Mucosa of descending colon (tissue), 3 donors: ENCODE data around the gene SPAG16. TPM values are rescaled to one million over a fixed set of nuclear protein-coding genes. Genes with fewer than 3 reads are reported as not detected.

Experiments
- ATAC-seq: fragments of 200-7000 bp; cut with Tn5 transposase; one replicate; pipeline ENCODE4 v1.9.1; 2020; ENCODE audit warnings: mild to moderate bottlenecking, moderate library complexity
- DNase-seq, 3 donors: peaks; one replicate each; pipeline ENCODE4 v3.0.0-alpha.2; 2020
- H3K36me3 ChIP-seq: fragments of 200-600 bp; one replicate; pipeline ENCODE4 v1.8.0; 2021; ENCODE audit warnings: low read depth, mild to moderate bottlenecking
- H3K4me1 ChIP-seq: fragments of 200-600 bp; one replicate; pipeline ENCODE4 v1.8.0; 2021; ENCODE audit warnings: low read depth, mild to moderate bottlenecking
- H3K4me3 ChIP-seq: fragments of 200-600 bp; one replicate; pipeline ENCODE4 v1.8.0; 2021; ENCODE audit warnings: mild to moderate bottlenecking
- H3K9me3 ChIP-seq: fragments of 200-600 bp; one replicate; pipeline ENCODE4 v1.8.0; 2021; ENCODE audit warnings: mild to moderate bottlenecking
- CTCF ChIP-seq: fragments of 200-600 bp; IDR thresholded peaks from one replicate; pipeline ENCODE4 v1.8.0; 2022; ENCODE audit warnings: antibody characterized with exemption, mild to moderate bottlenecking
- intact Hi-C, 2 donors: fragments of 100-400 bp; cut with DNase I in 1 of 2; cut with micrococcal nuclease in 1 of 2; formaldehyde crosslinking; loops; one replicate each; pipeline versions ENCODE4 v1.11.0 to v1.11.1; 2022; cut with DNase I, micrococcal nuclease
- total RNA-seq, 3 donors: library from RNA; stranded (reverse); fragmentation: NEBNext Ultra II Directional in 2 of 3; extraction: Animal tissue kit (Norgen Biotek cat#: 25700) in 2 of 3; gene quantifications; one replicate each; pipeline versions ENCODE4 v1.2.1 to v1.2.4, GENCODE V29; 2021 to 2023
- donor health status: DM: no; HTN: no; CAD: no; lungs with moderate emphysema.
- donor health status: DM: no; HTN: no; CAD: no.
- donor health status: DM: no; HTN: yes; CAD: no.

The SPAG16 gene
- total RNA-seq, 3 donors from 2014 or later = 18.1 to 20.3 (median 18.5) TPM

DNA sequence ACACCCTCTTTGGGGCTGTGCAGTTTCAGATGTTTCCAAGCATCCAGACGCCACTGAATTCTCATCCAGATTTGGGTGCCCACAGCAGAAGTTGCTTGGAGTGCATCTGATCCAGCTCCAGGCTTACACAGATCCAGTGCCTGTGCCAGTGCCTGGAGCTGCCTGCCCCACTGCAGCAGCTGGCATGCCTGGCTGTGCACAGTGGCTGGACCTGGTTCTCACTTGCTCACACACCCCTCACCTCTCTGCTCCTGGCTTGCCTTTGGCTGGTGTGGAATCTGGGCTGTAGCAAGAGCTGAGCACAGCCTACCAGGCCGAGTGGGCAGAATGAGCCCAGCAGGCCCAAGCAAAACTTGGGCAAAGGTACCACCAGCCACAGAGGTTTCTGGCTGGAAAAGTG lies 137.9 kb downstream of the SPAG16 start:
- DNase-seq (no peak), ATAC-seq (no peak)
- H3K9me3 ChIP-seq = no peaks in the 10 kb centered on the region
- intact Hi-C loops = no loop called here
- TF ChIP-seq CTCF = no peak
- no peaks in the 10 kb centered on the region for H3K4me1 ChIP-seq
- H3K36me3 ChIP-seq = no peaks in the 10 kb centered on the region
- H3K4me3 ChIP-seq = no peak overlapping the region

- ATAC-seq (no peak), DNase-seq (no peak)
- no peak for TF ChIP-seq CTCF
- no peaks in the 10 kb centered on the region for H3K36me3 ChIP-seq
- H3K4me1 ChIP-seq = no peaks in the 10 kb centered on the region
- intact Hi-C loops = no loop called here
- no peak overlapping the region for H3K4me3 ChIP-seq
- peaks cover 4% of the 10 kb centered on the region for H3K9me3 ChIP-seq
Observed at GRCh38 chr2:213425618-213426017, 141.4 kb downstream of the SPAG16 start.

DNA sequence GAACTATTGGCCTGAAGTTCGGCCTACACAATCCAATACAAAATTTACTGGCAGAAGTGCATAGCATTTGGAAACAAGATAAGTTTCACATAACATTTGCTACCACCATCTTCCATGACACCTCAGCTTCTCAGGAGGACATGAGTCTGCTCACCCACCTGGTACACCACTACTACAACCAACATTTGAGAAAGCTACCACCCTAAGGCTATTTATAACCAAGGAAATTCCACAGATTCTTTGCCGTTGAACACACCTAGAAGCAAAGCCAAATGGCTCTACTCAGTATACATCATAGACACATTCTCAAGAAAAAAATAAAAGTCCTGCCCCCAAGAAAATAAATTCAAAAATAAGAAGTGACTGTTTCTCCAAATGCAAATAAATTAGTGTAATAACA lies 145.3 kb downstream of the SPAG16 start:
- H3K9me3 ChIP-seq = peaks cover 4% of the 10 kb centered on the region
- no peak for TF ChIP-seq CTCF
- no peaks in the 10 kb centered on the region for H3K4me1 ChIP-seq
- no peak overlapping the region for H3K4me3 ChIP-seq
- no peaks in the 10 kb centered on the region for H3K36me3 ChIP-seq
- intact Hi-C loops = no loop called here
- ATAC-seq (no peak), DNase-seq (no peak)

DNA sequence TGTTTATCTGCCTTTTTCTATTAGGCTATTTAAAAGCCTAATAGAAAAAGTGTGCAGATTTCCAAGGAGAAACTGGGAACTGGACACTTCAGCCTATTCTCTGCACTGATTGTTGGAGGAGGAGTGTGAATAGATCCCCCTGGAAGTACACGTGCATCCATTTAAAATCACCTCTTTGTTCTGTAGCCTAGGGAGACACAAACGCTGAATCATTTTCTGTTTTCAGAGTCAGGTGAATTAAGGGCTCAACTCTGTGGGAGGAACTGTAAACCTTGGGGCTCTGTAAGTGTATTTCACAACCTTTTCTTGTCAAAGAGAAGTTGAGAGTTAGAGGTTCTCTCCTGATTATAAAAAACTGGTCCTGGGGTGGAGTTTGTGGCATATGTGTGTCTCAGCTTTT lies 159.7 kb downstream of the SPAG16 start:
- DNase-seq (no peak), ATAC-seq (no peak)
- intact Hi-C loops = no loop called here
- Histone ChIP-seq H3K4me3 (no peak overlapping the region), H3K36me3 (no peaks in the 10 kb centered on the region), H3K9me3 (peaks cover 5% of the 10 kb centered on the region), H3K4me1 (no peaks in the 10 kb centered on the region)
- TF ChIP-seq CTCF = no peak

DNA sequence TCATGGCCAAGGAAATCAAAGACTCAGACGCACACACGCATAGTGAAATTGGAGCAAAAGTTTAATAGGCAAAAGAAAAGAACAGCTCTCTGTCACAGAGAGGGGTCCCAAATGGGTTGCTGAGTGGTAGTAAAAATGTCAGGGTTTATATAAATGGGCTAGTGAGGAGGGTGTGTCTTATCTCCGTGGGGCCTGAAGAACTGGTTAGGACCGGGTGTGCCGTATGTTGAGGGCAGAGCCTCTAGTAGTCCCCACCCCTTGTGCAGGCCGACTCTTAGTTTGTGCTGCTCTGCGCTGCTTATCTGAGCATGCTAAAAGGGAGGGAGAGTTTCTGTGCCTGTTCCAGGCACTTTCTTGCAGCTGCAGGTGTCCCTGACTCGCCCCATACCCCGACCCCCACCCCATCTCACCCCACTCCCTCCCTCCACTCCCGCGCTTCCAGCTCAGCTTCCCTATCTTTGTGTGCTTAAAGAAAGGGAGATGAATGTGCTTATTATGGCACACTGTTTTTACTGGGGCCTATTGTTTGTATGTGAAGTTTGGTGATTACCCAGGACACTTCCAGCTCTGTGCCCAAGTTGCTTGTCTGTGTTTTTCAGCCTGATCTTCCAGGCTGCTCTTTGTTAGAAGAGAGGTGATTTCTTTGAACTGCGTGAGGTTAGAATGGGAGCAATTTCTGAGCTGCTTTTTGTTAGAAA lies 167.4 kb downstream of the SPAG16 start:
- no peak overlapping the region for H3K4me3 ChIP-seq
- DNase-seq (peak; percentile 63 to 82 (median 69)), ATAC-seq (peak; percentile 100)
- no peaks in the 10 kb centered on the region for H3K36me3 ChIP-seq
- H3K4me1 ChIP-seq = no peaks in the 10 kb centered on the region
- no peak for TF ChIP-seq CTCF
- intact Hi-C loops = no loop called here
- H3K9me3 ChIP-seq = peaks cover 4% of the 10 kb centered on the region
